SW 1271 (cell line): ENCODE measurements around the gene CFAP58.

Experiments used
- DNase-seq, 2 experiments: peaks; one replicate each; lab custom pipeline; 2025; lab: John Stamatoyannopoulos, UW

CFAP58 gene

DNA sequence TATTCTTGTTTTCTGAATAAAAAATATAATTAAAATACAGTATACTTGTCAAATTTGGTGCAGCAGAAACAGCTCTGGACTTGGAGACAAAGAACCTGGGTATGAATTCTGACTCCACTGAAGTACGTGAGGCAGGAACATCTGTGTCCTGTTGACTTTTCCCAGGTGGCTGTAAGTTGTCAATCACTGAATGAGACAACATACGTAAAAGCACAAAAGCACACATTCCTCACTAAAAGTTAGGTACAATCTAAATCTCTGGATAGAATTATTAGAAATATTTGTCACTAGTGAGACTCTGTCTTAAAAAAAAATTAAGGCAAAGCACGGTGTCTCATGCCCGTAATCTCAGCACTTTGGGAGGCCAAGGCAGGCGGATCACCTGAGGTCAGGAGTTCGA lies 18.1 kb downstream of the CFAP58 start:
- DNase-seq: no peak

- DNase-seq: no peak
Measured at GRCh38 chr10:104374591-104374990, 21.0 kb downstream of the CFAP58 start.

DNA sequence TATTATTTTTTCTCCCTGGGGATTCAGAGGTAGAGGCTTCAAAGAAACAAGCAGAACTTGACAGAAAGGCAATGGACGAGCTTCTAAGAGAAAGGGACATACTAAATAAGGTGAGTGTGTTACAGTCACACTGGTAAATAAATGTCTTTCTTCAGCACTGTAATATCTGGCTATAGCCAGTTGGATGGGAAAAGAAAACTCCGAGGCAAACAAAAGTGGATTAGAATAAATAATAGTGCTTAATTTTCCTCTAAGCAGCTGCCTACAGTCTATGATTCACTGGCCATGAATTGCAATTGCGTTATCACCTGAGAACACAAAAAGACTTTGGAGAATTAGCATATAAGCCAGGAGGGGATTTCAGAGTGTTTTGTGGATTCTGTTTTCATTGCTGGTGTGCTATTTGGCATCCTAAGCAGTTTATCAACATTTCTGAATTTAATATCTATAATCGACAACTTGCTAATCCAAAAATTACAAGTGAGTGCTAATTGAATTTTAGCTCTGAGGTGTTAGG lies 23.2 kb downstream of the CFAP58 start:
- no peak for DNase-seq

- DNase-seq: no peak
Measured at GRCh38 chr10:104380336-104380735, 26.7 kb downstream of the CFAP58 start.

DNA sequence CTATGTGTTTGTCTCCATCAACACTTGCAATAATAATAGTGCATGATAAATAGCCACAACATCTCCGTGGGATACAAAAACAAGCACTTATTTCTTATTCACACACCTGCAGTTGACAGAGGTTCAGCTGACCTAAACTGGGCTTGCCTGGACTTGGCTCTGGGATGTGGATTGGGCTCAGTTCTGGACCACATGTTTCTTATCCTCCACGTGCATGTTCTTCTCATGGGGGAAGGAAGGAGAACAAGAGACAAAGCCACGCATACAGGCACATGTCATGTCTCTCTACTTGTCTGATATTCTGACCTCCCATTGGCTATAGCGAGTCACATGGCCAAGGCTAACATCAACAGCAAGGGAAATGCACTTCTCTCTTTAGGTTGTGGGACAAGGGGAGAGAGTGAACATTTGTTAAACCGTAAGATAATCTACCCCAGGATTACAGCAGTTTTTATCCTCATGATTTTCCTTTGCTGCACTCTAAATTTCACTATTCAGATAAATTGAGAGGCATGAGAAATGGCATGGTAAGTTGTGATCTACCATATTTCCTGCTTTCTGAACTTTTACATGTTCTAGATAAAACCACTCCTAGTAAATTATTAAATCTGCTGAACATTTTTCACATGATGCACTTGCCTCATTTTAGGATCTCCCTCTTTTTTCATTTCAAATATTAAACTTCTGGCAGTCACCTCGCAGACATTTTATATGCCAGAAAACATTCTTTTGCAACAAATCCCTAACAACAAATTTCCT lies 33.7 kb downstream of the CFAP58 start:
- no peak for DNase-seq

GRCh38 chr10:104388830-104389229 lies 35.2 kb downstream of the CFAP58 start:
- DNase-seq: no peak

GRCh38 chr10:104391150-104391968 lies 37.7 kb downstream of the CFAP58 start:
- DNase-seq: no peak

- no peak for DNase-seq
Measured at GRCh38 chr10:104391969-104392296, 38.3 kb downstream of the CFAP58 start.

- no peak for DNase-seq
Measured at GRCh38 chr10:104393387-104393786, 39.8 kb downstream of the CFAP58 start.

DNA sequence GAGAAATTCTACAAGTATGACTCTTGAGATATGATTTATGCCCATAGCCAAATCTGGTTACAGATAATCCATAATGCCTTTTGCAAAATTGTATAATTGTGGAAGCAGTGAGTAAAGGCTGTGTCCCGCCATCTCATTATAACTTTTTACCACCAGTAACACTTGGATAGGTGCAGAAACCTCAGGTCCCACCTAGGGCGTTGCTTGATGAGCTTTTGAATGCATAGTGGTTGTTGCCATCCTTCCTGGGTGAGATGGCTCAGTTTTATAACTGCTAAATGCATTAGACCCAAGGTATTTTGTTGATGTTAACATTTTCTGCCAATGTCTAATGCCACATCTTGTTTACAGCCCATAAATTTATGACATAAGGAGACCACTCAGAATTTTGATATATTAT lies 42.9 kb downstream of the CFAP58 start:
- DNase-seq: no peak

- no peak for DNase-seq
Measured at GRCh38 chr10:104403636-104404035, 50.0 kb downstream of the CFAP58 start.

DNA sequence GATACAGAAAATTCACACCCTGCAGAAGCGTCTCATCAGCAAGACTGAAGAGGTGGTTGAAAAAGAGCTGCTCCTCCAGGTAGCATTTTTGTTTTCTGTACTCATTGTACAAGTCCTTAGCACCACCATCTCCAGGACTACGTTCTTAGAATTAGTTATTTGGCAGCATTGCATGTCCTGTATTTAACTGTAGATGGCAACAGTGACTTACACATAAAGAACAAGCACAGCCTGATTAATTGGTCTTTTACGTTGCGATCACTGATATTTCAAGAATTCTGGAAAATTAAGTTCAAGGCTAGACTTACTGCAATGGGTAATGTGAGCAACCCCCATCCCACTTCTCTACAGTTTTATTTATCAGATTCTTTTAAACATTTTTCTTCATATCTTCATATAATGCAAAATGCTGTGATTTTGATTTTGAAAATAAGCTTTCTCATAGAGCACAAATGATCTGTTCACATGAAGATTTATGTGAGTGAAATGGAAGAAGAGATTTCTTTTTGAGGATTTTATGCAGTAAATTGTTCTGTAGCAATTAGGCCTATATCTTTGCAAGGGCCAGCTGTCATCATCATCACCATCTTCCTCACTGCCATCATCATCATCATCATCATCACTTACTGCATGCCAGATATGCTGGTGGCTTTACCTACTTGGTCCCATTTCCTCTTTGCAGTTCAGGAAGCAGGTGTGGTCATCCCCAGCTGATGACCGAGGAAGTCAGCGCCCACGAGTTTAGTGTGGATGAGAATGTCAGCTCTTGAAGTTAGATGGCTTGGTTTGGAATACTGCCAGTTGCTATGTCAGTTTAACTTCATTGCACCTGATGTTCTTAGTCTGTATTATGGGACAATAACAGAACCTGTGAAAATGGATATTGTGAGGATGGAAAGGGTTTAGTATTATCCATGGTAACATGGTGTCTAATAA lies 53.4 kb downstream of the CFAP58 start:
- DNase-seq: peak in 1 of 2 experiments; percentile 7

- no peak for DNase-seq
Measured at GRCh38 chr10:104413528-104413927, 59.9 kb downstream of the CFAP58 start.

- no peak for DNase-seq
Measured at GRCh38 chr10:104415526-104416165, 62.0 kb downstream of the CFAP58 start.

DNA sequence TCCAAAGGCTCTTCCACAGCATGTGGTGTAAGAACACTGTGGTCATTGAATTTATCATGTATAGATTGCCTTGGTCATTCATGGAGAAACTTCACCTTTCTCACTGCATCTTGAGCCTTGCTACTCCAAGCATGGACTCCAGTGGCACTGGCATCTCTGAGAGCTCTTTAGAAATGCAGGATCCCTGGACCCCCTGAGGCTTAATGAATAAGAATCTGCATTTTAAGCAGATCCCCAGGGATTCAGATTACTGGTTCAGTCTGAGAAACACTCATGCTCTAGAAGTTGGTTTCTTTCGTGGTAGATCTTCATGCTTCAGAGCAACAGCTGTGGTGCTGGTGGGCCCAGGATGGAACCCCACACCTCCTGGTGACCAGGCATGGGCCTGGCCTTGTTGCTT lies 63.2 kb downstream of the CFAP58 start:
- DNase-seq: no peak

DNA sequence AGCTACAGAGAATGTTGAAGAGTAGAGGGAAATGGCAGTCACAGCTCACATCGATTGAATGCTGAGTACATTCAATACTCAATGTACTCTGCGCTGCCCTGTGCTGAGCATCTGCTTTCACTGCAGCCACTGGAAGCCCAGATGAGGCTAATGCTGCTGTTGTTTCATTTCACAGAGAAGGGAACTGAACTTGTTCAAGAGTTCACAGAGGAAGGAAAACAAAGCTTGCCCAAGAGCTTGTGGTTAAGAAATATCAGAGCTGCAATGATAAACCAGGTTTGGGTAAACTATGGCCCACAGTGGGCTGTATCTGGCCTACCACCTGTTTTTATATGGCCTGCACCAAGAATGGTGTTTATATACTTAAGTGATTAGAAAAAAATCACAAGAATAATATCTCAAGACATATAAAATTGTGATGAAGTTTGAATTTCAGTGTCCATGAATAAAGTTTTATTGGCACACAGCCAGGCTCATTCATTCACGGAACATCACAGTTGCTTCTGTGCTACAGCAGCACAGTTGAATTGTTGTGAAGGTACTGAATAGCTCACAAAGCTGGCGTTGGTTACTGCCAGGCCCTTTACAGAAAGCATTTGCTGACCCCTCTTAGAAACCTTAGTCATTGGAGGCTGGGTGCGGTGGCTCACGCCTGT lies 64.1 kb downstream of the CFAP58 start:
- no peak for DNase-seq

GRCh38 chr10:104424719-104425118 lies 71.1 kb downstream of the CFAP58 start:
- no peak for DNase-seq

DNA sequence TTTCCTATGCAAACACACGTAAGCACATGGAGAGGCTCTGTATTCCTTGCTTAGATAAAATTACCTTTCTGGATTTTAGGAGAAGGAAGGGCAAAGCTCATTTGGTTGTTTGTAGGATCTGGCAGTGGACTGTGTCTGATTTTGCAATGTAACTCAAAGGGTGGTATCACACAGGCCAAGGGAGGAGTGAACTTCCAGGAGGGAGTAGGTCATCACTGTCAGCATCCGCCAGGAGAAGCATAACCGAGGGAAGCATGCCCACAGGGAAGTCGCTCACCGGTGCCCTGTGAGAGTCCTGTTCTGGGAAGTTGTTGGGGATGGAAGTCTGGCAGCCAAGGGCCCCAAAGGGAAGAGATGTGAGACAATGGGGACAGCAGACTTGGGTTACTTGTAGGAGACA lies 74.4 kb downstream of the CFAP58 start:
- no peak for DNase-seq

DNA sequence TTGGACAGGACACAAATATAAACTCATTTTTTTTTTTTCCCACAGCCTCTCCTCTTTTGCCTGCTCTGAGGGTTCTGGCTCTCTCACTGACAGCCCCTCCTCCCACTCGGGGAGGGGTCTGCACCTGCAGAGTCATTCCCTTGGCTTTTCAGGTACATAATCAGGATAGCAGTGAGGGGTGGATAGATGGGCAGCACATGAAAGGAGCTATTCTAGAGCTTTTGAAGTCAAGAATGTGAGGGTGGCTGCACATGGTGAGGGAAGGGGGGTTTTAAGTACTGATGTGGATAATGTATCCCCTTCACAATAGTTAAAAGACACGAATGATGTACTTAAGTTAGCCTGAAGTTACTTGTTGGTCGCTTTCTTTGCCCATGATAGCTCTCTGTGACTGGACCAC lies 76.2 kb downstream of the CFAP58 start:
- DNase-seq: no peak

- no peak for DNase-seq
Measured at GRCh38 chr10:104430360-104430759, 76.7 kb downstream of the CFAP58 start.

DNA sequence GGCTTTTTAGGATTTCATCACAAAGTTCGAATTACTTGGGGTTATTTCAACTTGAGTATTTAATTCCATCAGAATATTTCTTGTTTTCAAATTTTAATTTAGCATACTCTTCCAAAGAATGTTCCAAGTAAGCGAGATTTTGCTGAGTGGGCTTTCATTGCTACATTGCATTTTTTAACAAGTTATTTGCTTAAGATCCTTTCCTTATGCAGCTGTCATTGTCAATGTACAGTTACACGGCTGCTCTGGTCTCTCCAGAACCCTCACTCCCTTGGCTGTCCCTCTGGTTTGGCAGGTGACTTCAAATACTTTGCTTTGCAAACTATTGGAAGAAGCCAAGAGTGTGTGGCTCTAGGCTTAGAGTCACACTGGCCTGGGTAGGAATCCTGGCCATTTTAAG lies 80.0 kb downstream of the CFAP58 start:
- no peak for DNase-seq
